Measurements from ENCODE around the gene MYH11. TPM values are rescaled to one million over a fixed set of nuclear protein-coding genes. Genes with fewer than 3 reads are reported as not detected.
A peak's percentile ranks its signal among the peaks of the same experiment; 100 is the strongest.

The MYH11 gene
- total RNA-seq, 2 experiments from 2014 or later, result 0.06 TPM; not detected in 1

DNA sequence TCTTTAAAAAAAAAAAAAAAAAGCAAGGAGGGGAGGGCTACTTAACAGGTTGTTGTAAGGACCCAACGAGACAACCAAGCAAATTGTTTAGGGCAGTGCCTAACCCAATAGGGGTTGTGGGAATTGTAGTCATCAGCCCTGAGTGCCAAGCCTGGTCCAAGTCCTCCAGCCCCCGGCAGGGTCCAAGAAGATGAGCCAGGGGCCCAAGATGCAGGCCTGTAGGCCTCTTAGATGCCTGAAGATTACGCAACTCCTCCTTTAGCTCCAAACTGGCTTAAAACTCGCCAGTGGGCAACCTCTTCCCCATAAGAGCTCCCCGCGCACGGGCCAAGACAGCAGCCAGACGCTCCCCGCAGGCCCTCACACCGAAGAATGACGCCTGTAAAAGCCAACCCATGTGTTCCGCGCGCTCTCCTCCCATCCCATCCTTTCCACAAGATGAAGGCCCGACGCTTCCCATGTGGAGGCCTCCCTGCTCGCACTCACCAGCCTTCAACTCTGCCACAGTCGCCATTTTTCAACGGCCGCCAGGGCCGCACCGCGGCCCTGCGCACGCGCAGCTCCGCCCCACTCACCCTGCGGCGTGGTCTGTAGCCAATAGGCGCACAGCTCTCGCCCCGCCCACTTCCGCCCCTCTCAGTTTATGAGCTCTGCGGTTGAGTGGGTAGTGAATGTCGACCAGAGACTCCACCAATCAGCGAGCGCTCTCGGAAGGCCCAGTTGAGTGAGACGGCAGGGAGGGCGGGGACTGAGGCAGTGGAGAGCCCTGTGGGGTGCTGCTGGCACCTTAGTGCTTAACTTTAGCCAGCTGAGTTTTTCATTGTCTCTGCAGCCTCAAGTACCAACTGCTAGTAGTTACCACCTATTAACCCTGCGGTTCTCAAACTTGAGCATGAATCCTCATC lies 31.5 kb upstream of the MYH11 start, which contains the start of gene CEP20:
CEP20 (minus strand) TSS at position 532 of the 905 bp plus-strand sequence; CDS start at position 514, 18 bp downstream.
- peak; percentile 100 for DNase-seq
- no peaks in the 10 kb centered on the region for H3K27me3 Mint-ChIP-seq
- peak; percentile 99 for ATAC-seq
- peak within 1 kb of the TSS; percentile 93 for H3K4me3 Mint-ChIP-seq
- peak within 1 kb of the TSS; percentile 98 for H3K27ac Mint-ChIP-seq
- H3K4me1 Mint-ChIP-seq, result peaks cover 33% of the 10 kb centered on the region
- H3K36me3 Mint-ChIP-seq, result peaks cover 21% of the 10 kb centered on the region
- no peaks in the 10 kb centered on the region for H3K9me3 Mint-ChIP-seq (ENCODE audit: low read depth)
- CTCF ChIA-PET, result interaction anchor here (0.8 to 1.8 kb wide), 12 partner anchors 8 to 245 kb away, joined by 3 to 7 read pairs (median 4); no protein-coding TSS in a partner anchor

- ATAC-seq, result no peak
- CTCF ChIA-PET, result interaction anchor here (0.9 to 1.8 kb wide), 5 partner anchors 9 to 241 kb away, joined by 3 to 7 read pairs (median 4); no protein-coding TSS in a partner anchor
- peaks cover 35% of the 10 kb centered on the region for H3K4me1 Mint-ChIP-seq
- peak overlapping the region; percentile 98 for H3K27ac Mint-ChIP-seq
- no peaks in the 10 kb centered on the region for H3K27me3 Mint-ChIP-seq
- DNase-seq, result no peak
- peaks cover 24% of the 10 kb centered on the region for H3K36me3 Mint-ChIP-seq
- peak overlapping the region; percentile 93 for H3K4me3 Mint-ChIP-seq
- no peaks in the 10 kb centered on the region for H3K9me3 Mint-ChIP-seq (ENCODE audit: low read depth)
These were observed 30.5 kb upstream of the MYH11 start for GRCh38 chr16:15887283-15887682.

GRCh38 chr16:15886078-15886477 lies 29.2 kb upstream of the MYH11 start:
- H3K27ac Mint-ChIP-seq, result no peak overlapping the region
- H3K36me3 Mint-ChIP-seq, result peaks cover 31% of the 10 kb centered on the region
- no peak for DNase-seq
- peak overlapping the region; percentile 44 for H3K4me3 Mint-ChIP-seq
- H3K27me3 Mint-ChIP-seq, result no peaks in the 10 kb centered on the region
- no peak for ATAC-seq
- H3K4me1 Mint-ChIP-seq, result peaks cover 33% of the 10 kb centered on the region
- no peaks in the 10 kb centered on the region for H3K9me3 Mint-ChIP-seq (ENCODE audit: low read depth)
- CTCF ChIA-PET, result no interaction called here

DNA sequence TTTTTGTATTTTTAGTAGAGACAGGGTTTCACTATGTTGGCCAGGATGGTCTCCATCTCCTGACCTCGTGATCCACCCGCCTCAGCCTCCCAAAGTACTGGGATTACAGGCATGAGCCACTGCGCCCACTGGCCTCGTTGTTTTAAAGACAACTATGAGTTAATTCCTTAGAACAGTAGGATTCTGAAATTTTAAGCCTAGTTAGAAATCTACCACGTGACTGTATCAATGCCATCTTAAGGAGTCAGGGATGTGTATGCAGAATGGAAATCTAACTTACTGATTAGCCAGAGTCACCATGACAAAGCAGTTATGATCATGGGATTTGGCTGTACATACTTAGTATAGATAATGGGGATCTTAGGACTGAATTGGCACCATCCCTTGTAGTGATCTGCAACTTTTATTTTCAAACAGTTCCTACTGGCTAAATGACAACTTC lies 28.8 kb upstream of the MYH11 start:
- DNase-seq (no peak), ATAC-seq (no peak)
- CTCF ChIA-PET, result no interaction called here
- Mint-ChIP-seq H3K27ac (no peak overlapping the region), H3K36me3 (peaks cover 31% of the 10 kb centered on the region), H3K4me1 (peaks cover 33% of the 10 kb centered on the region), H3K4me3 (no peak overlapping the region), H3K27me3 (no peaks in the 10 kb centered on the region), H3K9me3 (ENCODE audit: low read depth) (no peaks in the 10 kb centered on the region)

DNA sequence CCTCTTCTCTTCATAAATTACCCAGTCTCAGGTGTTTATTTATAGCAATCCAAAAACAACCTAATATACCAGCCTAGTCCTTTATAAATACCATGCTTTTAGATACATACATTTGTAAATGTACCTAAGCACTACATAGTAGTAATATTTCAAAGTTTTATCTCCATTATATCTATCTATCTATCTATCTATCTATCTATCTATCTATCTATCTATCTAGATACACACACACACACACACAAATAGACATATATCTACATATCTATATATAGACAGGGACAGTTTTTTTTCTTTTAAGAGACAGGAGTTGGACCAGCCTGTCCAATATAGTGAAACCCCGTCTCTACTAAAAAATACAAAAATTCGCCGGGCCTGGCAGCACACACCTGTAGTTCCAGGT lies 25.7 kb upstream of the MYH11 start:
- H3K9me3 Mint-ChIP-seq (ENCODE audit: low read depth), result no peaks in the 10 kb centered on the region
- H3K27me3 Mint-ChIP-seq, result no peaks in the 10 kb centered on the region
- DNase-seq (no peak), ATAC-seq (no peak)
- H3K4me3 Mint-ChIP-seq, result no peak overlapping the region
- H3K27ac Mint-ChIP-seq, result no peak overlapping the region
- CTCF ChIA-PET, result interaction anchor here (2.1 kb wide), 1 partner anchor 8 kb away, joined by 10 read pairs; no protein-coding TSS in a partner anchor
- H3K4me1 Mint-ChIP-seq, result peaks cover 32% of the 10 kb centered on the region
- peaks cover 42% of the 10 kb centered on the region for H3K36me3 Mint-ChIP-seq

DNA sequence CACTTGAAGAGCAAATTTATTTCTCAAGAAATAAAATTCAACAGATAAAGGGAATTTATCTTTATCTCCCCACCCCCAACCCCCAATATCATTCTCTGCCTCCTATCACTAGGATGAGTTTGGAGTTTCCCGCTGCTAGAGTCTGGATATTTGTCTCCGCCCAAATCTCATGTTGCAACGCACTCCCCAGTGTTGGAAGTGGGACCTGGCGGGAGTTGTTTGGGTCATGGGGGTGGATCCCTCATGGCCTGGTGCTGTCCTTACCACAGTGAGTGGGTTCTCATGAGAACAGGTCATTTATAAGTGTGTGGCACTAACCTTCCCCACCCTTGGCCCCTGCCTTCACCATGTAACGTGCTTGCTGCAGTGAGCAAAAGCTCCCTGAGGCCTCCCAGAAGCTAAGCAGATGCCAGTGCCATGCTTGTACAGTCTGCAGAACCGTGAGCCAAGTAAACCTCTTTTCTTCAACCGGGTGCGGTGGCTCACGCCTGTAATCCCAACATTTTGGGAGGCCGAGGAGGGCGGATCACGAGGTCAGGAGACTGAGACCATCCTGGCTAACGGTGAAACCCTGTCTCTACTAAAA lies 25.1 kb upstream of the MYH11 start:
- CTCF ChIA-PET, result no interaction called here
- ATAC-seq (no peak), DNase-seq (no peak)
- Mint-ChIP-seq H3K27me3 (no peaks in the 10 kb centered on the region), H3K4me3 (no peak overlapping the region), H3K36me3 (peaks cover 43% of the 10 kb centered on the region), H3K9me3 (ENCODE audit: low read depth) (no peaks in the 10 kb centered on the region), H3K27ac (no peak overlapping the region), H3K4me1 (peaks cover 26% of the 10 kb centered on the region)

DNA sequence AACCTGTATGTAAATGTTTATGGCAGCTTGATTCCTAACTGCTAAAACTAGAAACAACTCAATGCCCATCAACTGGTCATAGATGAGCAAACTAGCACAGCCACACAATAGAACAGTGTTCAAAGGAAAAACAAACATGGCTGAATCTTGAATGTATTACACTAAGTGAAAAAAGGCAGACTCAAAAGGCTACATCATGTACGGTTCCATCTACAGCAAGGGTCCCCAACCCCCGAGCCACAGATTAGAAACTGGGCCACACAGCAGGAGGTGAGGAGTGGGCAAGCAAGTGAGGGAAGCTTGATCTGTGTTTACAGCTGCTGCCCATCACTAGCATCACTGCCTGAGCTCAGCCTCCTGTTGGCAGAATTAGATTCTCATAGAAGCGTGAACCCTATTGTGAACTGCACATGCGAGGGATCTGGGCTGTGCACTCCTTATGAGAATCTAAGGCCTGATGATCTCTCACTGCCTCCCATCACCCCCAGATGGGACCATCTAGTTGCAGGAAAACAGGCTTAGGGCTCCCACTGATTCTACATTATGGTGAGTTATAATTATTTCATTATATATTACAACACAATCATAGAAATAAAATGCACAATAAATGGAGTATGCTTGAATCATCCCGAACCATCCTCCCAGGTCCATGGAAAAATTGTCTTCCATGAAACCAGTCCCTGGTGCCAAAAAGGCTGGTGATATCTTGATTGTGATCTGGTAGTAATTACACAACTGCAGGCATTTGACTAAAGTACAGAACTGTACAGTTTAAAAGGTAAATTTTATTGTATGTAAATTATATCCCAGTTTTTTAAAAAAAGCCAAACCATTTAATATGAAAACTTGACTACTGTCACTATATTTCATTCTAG lies 23.8 kb upstream of the MYH11 start:
- Mint-ChIP-seq H3K9me3 (ENCODE audit: low read depth) (no peaks in the 10 kb centered on the region), H3K4me1 (peaks cover 16% of the 10 kb centered on the region), H3K4me3 (no peak overlapping the region), H3K27ac (no peak overlapping the region), H3K36me3 (peaks cover 37% of the 10 kb centered on the region), H3K27me3 (no peaks in the 10 kb centered on the region)
- DNase-seq (no peak), ATAC-seq (no peak)
- CTCF ChIA-PET, result no interaction called here

DNA sequence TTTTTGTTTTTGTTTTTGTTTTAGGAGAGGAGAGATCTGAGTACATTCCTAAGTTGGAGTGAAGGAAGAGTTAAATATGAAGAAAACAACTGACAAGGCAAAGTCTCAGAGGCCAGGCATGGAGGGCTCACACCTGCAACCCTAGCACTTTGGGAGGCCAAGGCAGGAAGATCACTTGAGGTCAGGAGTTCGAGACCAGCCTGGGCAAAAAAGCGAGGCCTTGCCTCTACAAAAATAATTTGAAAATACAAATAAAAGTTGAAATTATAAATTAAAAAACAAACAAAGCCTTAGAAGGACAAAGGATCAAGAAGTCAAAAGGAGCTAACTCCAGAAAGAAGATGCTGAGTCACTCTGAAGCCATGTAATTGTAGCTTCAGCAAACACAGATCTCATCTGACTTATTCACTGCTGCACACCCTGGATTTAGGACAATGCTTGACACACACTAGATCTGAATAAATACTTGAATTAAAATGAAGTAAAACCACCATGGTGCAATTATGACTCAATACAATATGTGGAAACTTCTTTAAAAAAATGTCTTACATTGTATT lies 22.5 kb upstream of the MYH11 start:
- CTCF ChIA-PET, result no interaction called here
- ATAC-seq (no peak), DNase-seq (no peak)
- H3K27me3 Mint-ChIP-seq, result no peaks in the 10 kb centered on the region
- H3K4me3 Mint-ChIP-seq, result no peak overlapping the region
- no peaks in the 10 kb centered on the region for H3K9me3 Mint-ChIP-seq (ENCODE audit: low read depth)
- peaks cover 36% of the 10 kb centered on the region for H3K36me3 Mint-ChIP-seq
- peak overlapping the region; percentile 7 for H3K27ac Mint-ChIP-seq
- peaks cover 11% of the 10 kb centered on the region for H3K4me1 Mint-ChIP-seq

- H3K27me3 Mint-ChIP-seq, result no peaks in the 10 kb centered on the region
- peaks cover 30% of the 10 kb centered on the region for H3K36me3 Mint-ChIP-seq
- H3K4me3 Mint-ChIP-seq, result no peak overlapping the region
- no peak for DNase-seq
- no peak overlapping the region for H3K27ac Mint-ChIP-seq
- ATAC-seq, result no peak
- peaks cover 9% of the 10 kb centered on the region for H3K4me1 Mint-ChIP-seq
- no peaks in the 10 kb centered on the region for H3K9me3 Mint-ChIP-seq (ENCODE audit: low read depth)
- CTCF ChIA-PET, result no interaction called here
These were observed 19.7 kb upstream of the MYH11 start for GRCh38 chr16:15876503-15876902.

GRCh38 chr16:15874745-15875314 lies 18.0 kb upstream of the MYH11 start:
- DNase-seq (no peak), ATAC-seq (no peak)
- CTCF ChIA-PET, result interaction anchor here (1.3 to 2.8 kb wide), 4 partner anchors 9 to 77 kb away, joined by 4 to 10 read pairs (median 6); partner anchors contain the start of gene CEP20
- no peak overlapping the region for H3K27ac Mint-ChIP-seq
- H3K4me3 Mint-ChIP-seq, result no peak overlapping the region
- no peaks in the 10 kb centered on the region for H3K27me3 Mint-ChIP-seq
- H3K36me3 Mint-ChIP-seq, result peaks cover 34% of the 10 kb centered on the region
- H3K4me1 Mint-ChIP-seq, result peaks cover 4% of the 10 kb centered on the region
- H3K9me3 Mint-ChIP-seq (ENCODE audit: low read depth), result no peaks in the 10 kb centered on the region

DNA sequence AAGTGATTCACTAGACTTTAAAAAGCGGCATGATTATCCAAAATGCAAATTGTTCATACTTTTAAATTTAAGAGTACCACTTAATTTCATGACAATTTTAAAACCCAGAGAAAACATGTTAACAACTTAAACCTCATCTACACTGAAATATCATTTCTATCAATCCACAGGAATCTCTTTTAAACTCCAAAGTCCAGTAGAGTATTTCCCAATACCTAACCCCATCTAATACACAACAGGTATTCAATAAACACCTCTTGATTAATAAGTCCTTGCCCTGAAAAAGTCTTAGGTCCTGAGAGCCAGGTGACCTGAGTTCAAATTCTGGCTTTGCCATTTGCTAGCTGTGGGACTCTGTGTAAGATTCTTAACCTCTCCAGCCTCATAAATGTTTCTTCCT lies 16.9 kb upstream of the MYH11 start:
- H3K4me3 Mint-ChIP-seq, result no peak overlapping the region
- DNase-seq (no peak), ATAC-seq (no peak)
- no peaks in the 10 kb centered on the region for H3K4me1 Mint-ChIP-seq
- H3K36me3 Mint-ChIP-seq, result peaks cover 30% of the 10 kb centered on the region
- peak overlapping the region; percentile 52 for H3K27ac Mint-ChIP-seq
- no peaks in the 10 kb centered on the region for H3K9me3 Mint-ChIP-seq (ENCODE audit: low read depth)
- CTCF ChIA-PET, result interaction anchor here (1.3 to 2.8 kb wide), 5 partner anchors 10 to 254 kb away, joined by 3 to 11 read pairs (median 7); partner anchors contain the start of gene CEP20
- no peaks in the 10 kb centered on the region for H3K27me3 Mint-ChIP-seq

DNA sequence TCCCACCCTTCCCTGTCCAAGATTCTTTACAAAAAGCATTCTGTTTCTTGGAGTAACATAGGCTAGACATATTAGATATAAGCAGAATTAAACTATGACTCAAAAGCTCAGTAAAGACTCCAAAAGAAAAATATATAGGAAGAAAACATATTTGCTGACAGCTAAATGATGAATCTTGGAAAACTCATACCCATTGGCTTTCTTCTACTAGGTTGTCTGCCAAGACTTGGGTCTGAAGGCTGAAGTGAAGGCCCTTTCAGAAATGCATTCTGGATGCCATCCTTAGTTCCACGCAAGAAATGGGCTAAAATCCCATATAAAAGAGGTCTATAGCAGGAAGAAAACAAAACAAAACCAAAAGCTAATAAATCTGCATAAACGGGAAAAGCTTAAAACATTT lies 16.5 kb upstream of the MYH11 start:
- no peaks in the 10 kb centered on the region for H3K27me3 Mint-ChIP-seq
- CTCF ChIA-PET, result interaction anchor here (1.3 to 2.8 kb wide), 5 partner anchors 10 to 254 kb away, joined by 3 to 11 read pairs (median 7); partner anchors contain the start of gene CEP20
- peak overlapping the region; percentile 52 for H3K27ac Mint-ChIP-seq
- H3K9me3 Mint-ChIP-seq (ENCODE audit: low read depth), result no peaks in the 10 kb centered on the region
- DNase-seq (no peak), ATAC-seq (no peak)
- no peaks in the 10 kb centered on the region for H3K4me1 Mint-ChIP-seq
- peaks cover 32% of the 10 kb centered on the region for H3K36me3 Mint-ChIP-seq
- H3K4me3 Mint-ChIP-seq, result no peak overlapping the region

Data from activated CD8-positive, alpha-beta memory T cell treated with anti-CD3 and anti-CD28 coated beads, Interleukin-2, amount 10 ng/mL, durations not matched to agents 7 days and 5 days (primary cell).